ENCODE data around the gene PRMT1. TPM values are rescaled to one million over a fixed set of nuclear protein-coding genes. Genes with fewer than 3 reads are reported as not detected.

PRMT1 gene
- total and polyA plus RNA-seq, 7 experiments from 2014 or later, result 73.1 to 169 (median 95.5) TPM

DNA sequence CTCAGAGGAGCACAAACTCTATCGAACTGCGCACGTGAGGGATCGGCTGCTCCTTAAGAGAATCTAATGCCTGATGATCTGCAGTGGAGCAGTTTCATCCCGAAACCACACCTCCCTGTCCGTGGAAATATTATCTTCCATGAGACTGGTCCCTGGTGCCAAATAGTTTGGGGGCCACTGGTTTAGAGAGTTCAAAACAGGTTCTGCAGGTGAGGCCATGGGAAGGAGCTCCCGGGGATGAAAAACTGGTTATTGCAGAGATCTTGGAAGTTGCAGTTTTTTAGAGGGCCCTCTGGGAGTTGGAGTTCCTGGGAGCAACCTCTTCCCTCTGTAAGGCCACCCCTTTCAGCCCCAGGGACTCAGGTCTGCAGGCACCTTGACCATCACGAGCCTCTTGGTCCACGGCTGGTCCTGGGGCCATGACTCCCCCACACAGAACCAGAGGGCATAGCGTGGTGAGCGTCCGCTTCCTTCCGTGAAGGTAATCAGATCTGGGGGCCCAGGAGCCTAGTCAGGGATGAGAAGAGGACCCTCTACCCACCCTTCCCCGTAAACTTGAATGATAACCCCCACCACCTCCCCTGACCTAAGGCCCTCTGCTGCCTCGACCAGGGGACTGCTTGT is 16.6 kb upstream of the PRMT1 start:
- no peaks in the 10 kb centered on the region for H3K27me3 Mint-ChIP-seq
- DNase-seq (no peak), ATAC-seq (no peak)
- peak overlapping the region; percentile 24 for H3K27ac ChIP-seq (ENCODE audit: low read depth, low read length)
- intact Hi-C loops (cut with micrococcal nuclease), result no loop called here
- peaks cover 6 to 37% (median 26%) of the 10 kb centered on the region in 7 donors for H3K4me1 Mint-ChIP-seq
- H3K4me1 ChIP-seq (ENCODE audit: control insufficient read depth in 2 of 2, insufficient read depth in 2 of 2, low read length in 2 of 2), result peaks cover 16 to 20% of the 10 kb centered on the region in 2 donors
- CTCF ChIA-PET, result interaction anchor here (0.6 to 0.7 kb wide), 2 partner anchors 22 to 216 kb away, joined by 3 read pairs; no protein-coding TSS in a partner anchor
- H3K9me3 ChIP-seq (ENCODE audit: control insufficient read depth in 2 of 3, low read length in 3 of 3), result no peaks in the 10 kb centered on the region
- H3K4me3 Mint-ChIP-seq, result no peak overlapping the region
- peaks cover 0 to 87% (median 28%) of the 10 kb centered on the region in 3 experiments for H3K36me3 ChIP-seq (ENCODE audit: control insufficient read depth in 2 of 3, insufficient read depth in 3 of 3, low read length in 3 of 3)
- H3K4me3 ChIP-seq (ENCODE audit: low read length), result no peak overlapping the region
- H3K27me3 ChIP-seq (ENCODE audit: control insufficient read depth in 2 of 2, insufficient read depth in 2 of 2, low read length in 2 of 2), result no peaks in the 10 kb centered on the region
- POLR2A ChIA-PET, result interaction anchor here (0.6 to 14.1 kb wide), 3 partner anchors 16 to 1247 kb away, joined by 4 to 187 read pairs (median 91); partner anchors contain the start of genes PRMT1, RRAS and SCAF1
- peak overlapping the region in 5 of 9 donors; percentile 4 to 70 (median 59) for H3K27ac Mint-ChIP-seq
- peaks cover 0 to 4% (median 0%) of the 10 kb centered on the region in 11 donors for H3K9me3 Mint-ChIP-seq
- peaks cover 0 to 16% (median 9%) of the 10 kb centered on the region in 5 donors for H3K36me3 Mint-ChIP-seq

- peaks cover 0 to 16% (median 4%) of the 10 kb centered on the region in 5 donors for H3K36me3 Mint-ChIP-seq
- peaks cover 0 to 4% (median 0%) of the 10 kb centered on the region in 11 donors for H3K9me3 Mint-ChIP-seq
- ChIA-PET CTCF (no interaction called here), POLR2A (interaction anchor here (1.0 to 14.1 kb wide), 3 partner anchors 14 to 163 kb away, joined by 5 to 187 read pairs (median 91); partner anchors contain the start of genes PRMT1, RRAS and SCAF1)
- peak overlapping the region; percentile 80 for H3K27ac ChIP-seq (ENCODE audit: low read depth, low read length)
- peaks cover 0 to 72% (median 28%) of the 10 kb centered on the region in 3 experiments for H3K36me3 ChIP-seq (ENCODE audit: control insufficient read depth in 2 of 3, insufficient read depth in 3 of 3, low read length in 3 of 3)
- ATAC-seq (no peak), DNase-seq (no peak)
- peaks cover 0 to 2% (median 0%) of the 10 kb centered on the region in 5 donors for H3K27me3 Mint-ChIP-seq
- peaks cover 19 to 52% (median 40%) of the 10 kb centered on the region in 7 donors for H3K4me1 Mint-ChIP-seq
- no peaks in the 10 kb centered on the region for H3K9me3 ChIP-seq (ENCODE audit: control insufficient read depth in 2 of 3, low read length in 3 of 3)
- no peaks in the 10 kb centered on the region for H3K27me3 ChIP-seq (ENCODE audit: control insufficient read depth in 2 of 2, insufficient read depth in 2 of 2, low read length in 2 of 2)
- no peak overlapping the region for H3K4me3 ChIP-seq (ENCODE audit: low read length)
- H3K27ac Mint-ChIP-seq, result peak overlapping the region in 3 of 9 donors; percentile 47 to 96 (median 48)
- H3K4me1 ChIP-seq (ENCODE audit: control insufficient read depth in 2 of 2, insufficient read depth in 2 of 2, low read length in 2 of 2), result peaks cover 23% of the 10 kb centered on the region in 2 donors
- H3K4me3 Mint-ChIP-seq, result peak overlapping the region in 3 of 10 donors; percentile 2 to 55 (median 38)
- intact Hi-C loops (cut with micrococcal nuclease), result no loop called here
Measured at GRCh38 chr19:49662011-49662410, 15.1 kb upstream of the PRMT1 start.

DNA sequence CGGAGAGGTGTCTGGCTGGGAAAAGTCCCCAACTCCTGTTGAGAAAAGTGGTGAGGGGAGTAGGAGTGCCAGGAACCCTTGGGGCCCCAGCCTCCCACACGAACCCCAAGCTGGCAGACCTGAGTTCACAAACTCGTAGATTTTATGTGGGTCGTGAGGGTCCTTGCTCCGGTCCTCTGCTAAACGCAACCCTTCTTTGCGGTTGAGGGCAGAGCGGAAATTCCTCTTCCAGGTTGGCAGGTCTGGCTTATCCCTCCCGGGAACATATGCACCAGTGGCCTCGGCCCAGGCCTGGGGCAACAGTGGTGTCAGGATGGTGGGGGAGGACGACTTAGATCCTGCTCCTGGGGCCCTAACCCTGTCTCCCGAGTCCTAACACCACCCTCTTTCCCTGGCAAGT is 13.8 kb upstream of the PRMT1 start:
- no peaks in the 10 kb centered on the region for H3K9me3 ChIP-seq (ENCODE audit: control insufficient read depth in 2 of 3, low read length in 3 of 3)
- Mint-ChIP-seq H3K27ac (peak overlapping the region; percentile 96 to 99 (median 97)), H3K9me3 (peaks cover 0 to 4% (median 0%) of the 10 kb centered on the region in 11 donors), H3K27me3 (peaks cover 0 to 2% (median 0%) of the 10 kb centered on the region in 5 donors), H3K4me3 (peak overlapping the region in 9 of 10 donors; percentile 82 to 100 (median 99)), H3K4me1 (peaks cover 24 to 53% (median 42%) of the 10 kb centered on the region in 7 donors), H3K36me3 (peaks cover 0 to 17% (median 0%) of the 10 kb centered on the region in 5 donors)
- ChIA-PET POLR2A (interaction anchor here (0.7 to 14.1 kb wide), 11 partner anchors 8 to 670 kb away, joined by 3 to 187 read pairs (median 9); partner anchors contain the start of genes GYS1, PRMT1, PRR12 and RPS11), CTCF (interaction anchor here (0.6 to 1.2 kb wide), 4 partner anchors 9 to 204 kb away, joined by 3 to 4 read pairs (median 4); partner anchors contain the start of gene PNKP)
- peak overlapping the region; percentile 80 for H3K27ac ChIP-seq (ENCODE audit: low read depth, low read length)
- intact Hi-C loops (cut with micrococcal nuclease), result no loop called here
- ATAC-seq, result no peak
- no peak for DNase-seq
- H3K4me1 ChIP-seq (ENCODE audit: control insufficient read depth in 2 of 2, insufficient read depth in 2 of 2, low read length in 2 of 2), result peaks cover 23% of the 10 kb centered on the region in 2 donors
- peaks cover 0 to 59% (median 19%) of the 10 kb centered on the region in 3 experiments for H3K36me3 ChIP-seq (ENCODE audit: control insufficient read depth in 2 of 3, insufficient read depth in 3 of 3, low read length in 3 of 3)
- no peaks in the 10 kb centered on the region for H3K27me3 ChIP-seq (ENCODE audit: control insufficient read depth in 2 of 2, insufficient read depth in 2 of 2, low read length in 2 of 2)
- H3K4me3 ChIP-seq (ENCODE audit: low read length), result peak overlapping the region; percentile 95

DNA sequence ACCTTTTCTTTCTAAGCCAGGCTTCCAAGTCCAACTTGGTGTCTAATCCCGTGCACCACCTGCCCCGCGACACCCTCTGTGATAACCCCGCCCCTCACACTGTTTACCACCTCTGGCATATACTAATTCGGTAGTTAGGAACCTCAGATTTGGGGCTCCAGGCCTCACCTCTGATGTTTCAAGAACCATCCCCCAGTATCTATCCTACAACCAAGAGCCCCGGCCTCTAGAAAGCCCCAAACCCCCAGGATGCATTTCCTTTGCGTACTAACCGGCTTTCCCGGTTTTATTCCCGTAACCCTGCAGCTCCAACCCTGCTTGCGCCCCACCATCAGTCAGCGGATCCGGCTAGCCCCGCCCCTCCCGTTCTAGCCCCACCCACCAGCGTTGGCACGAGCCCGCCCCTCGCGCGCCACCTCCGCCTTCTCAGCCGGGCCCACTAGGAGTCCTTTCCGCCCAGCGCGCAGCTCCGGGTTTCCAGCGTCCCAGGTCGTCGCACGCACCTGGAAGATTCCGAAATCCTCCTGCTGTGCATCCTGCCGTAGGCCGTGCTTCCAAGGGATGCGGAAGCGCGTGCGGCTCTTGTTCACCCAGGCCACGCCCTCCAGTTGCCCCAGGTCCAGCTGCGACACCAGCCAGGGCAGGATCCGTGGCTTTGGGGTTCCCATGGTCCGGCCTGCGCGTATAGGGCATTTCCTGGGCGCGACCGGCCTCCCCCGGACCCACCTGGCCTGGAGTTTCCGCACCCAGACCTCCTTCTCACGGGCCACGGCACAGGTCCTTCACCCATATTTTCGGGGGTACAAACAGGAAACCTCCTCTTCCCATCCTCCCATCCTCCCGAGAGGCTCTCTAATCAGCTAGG is 12.7 kb upstream of the PRMT1 start:
- Histone ChIP-seq H3K27me3 (ENCODE audit: control insufficient read depth in 2 of 2, insufficient read depth in 2 of 2, low read length in 2 of 2) (no peaks in the 10 kb centered on the region), H3K4me3 (ENCODE audit: low read length) (peak overlapping the region; percentile 95), H3K4me1 (ENCODE audit: control insufficient read depth in 2 of 2, insufficient read depth in 2 of 2, low read length in 2 of 2) (peaks cover 23% of the 10 kb centered on the region in 2 donors), H3K36me3 (ENCODE audit: control insufficient read depth in 2 of 3, insufficient read depth in 3 of 3, low read length in 3 of 3) (peaks cover 0 to 48% (median 15%) of the 10 kb centered on the region in 3 experiments), H3K27ac (ENCODE audit: low read depth, low read length) (peak overlapping the region; percentile 80), H3K9me3 (ENCODE audit: control insufficient read depth in 2 of 3, low read length in 3 of 3) (no peaks in the 10 kb centered on the region)
- POLR2A ChIA-PET, result interaction anchor here (0.7 to 14.1 kb wide), 19 partner anchors 9 to 671 kb away, joined by 3 to 187 read pairs (median 5); partner anchors contain the start of genes AKT1S1, FUZ, GYS1 and NOSIP
- ATAC-seq, result peak; percentile 82
- peak; percentile 77 to 89 (median 88) for DNase-seq
- Mint-ChIP-seq H3K9me3 (peaks cover 0 to 4% (median 0%) of the 10 kb centered on the region in 11 donors), H3K36me3 (peaks cover 0 to 17% (median 4%) of the 10 kb centered on the region in 5 donors), H3K27ac (peak overlapping the region; percentile 96 to 99 (median 97)), H3K4me3 (peak overlapping the region; percentile 97 to 100 (median 99)), H3K4me1 (peaks cover 24 to 53% (median 42%) of the 10 kb centered on the region in 7 donors), H3K27me3 (peaks cover 0 to 2% (median 0%) of the 10 kb centered on the region in 5 donors)
- CTCF ChIA-PET, result interaction anchor here (0.7 to 2.2 kb wide), 5 partner anchors 7 to 118 kb away, joined by 3 to 8 read pairs (median 3); partner anchors contain the start of gene RRAS
- intact Hi-C loops (cut with micrococcal nuclease), result loop anchor here (1.0 to 2.0 kb wide), 10 partner anchors 12 to 546 kb away; partner anchors contain the start of genes AKT1S1 (in 1 of the 2), ALDH16A1 (in 1 of the 2), C19orf73 (in 1 of the 2) and NOSIP (in 1 of the 2)

DNA sequence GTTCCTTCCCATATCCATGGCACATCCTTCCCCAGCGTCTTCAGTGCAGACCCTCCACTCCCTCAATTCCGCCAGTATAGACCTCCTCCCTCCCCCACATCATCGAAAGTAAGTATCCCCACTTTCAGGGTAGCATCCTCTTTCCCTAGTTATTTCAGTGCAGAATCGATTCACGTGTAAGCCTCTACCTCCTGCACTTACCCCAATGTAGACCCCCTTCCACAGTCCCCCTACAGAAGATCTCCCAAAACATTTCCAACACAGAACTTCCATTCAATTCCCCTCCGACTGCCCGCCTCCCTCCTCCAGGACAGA is 12.1 kb upstream of the PRMT1 start:
- Mint-ChIP-seq H3K9me3 (peaks cover 0 to 4% (median 0%) of the 10 kb centered on the region in 11 donors), H3K27me3 (peaks cover 0 to 2% (median 0%) of the 10 kb centered on the region in 5 donors), H3K27ac (peak overlapping the region; percentile 96 to 99 (median 97)), H3K4me1 (peaks cover 24 to 51% (median 44%) of the 10 kb centered on the region in 7 donors), H3K4me3 (peak overlapping the region; percentile 97 to 100 (median 99)), H3K36me3 (peaks cover 4 to 20% (median 4%) of the 10 kb centered on the region in 5 donors)
- DNase-seq (no peak), ATAC-seq (no peak)
- Histone ChIP-seq H3K4me3 (ENCODE audit: low read length) (peak overlapping the region; percentile 95), H3K36me3 (ENCODE audit: control insufficient read depth in 2 of 3, insufficient read depth in 3 of 3, low read length in 3 of 3) (peaks cover 0 to 47% (median 14%) of the 10 kb centered on the region in 3 experiments), H3K4me1 (ENCODE audit: control insufficient read depth in 2 of 2, insufficient read depth in 2 of 2, low read length in 2 of 2) (peaks cover 23% of the 10 kb centered on the region in 2 donors), H3K27ac (ENCODE audit: low read depth, low read length) (peak overlapping the region; percentile 80), H3K9me3 (ENCODE audit: control insufficient read depth in 2 of 3, low read length in 3 of 3) (no peaks in the 10 kb centered on the region), H3K27me3 (ENCODE audit: control insufficient read depth in 2 of 2, insufficient read depth in 2 of 2, low read length in 2 of 2) (no peaks in the 10 kb centered on the region)
- ChIA-PET CTCF (interaction anchor here (1.3 to 2.2 kb wide), 2 partner anchors 25 to 119 kb away, joined by 3 to 8 read pairs; partner anchors contain the start of gene RRAS), POLR2A (interaction anchor here (0.8 to 14.1 kb wide), 13 partner anchors 10 to 213 kb away, joined by 3 to 187 read pairs (median 9); partner anchors contain the start of genes AKT1S1, NOSIP, PIH1D1 and PRMT1)
- intact Hi-C loops (cut with micrococcal nuclease), result loop anchor here (1.0 to 2.0 kb wide), 9 partner anchors 11 to 546 kb away; partner anchors contain the start of genes AKT1S1 (in 1 of the 2), ALDH16A1 (in 1 of the 2), C19orf73 (in 1 of the 2) and NOSIP (in 1 of the 2)

All from naive thymus-derived CD4-positive, alpha-beta T cell (primary cell).